IPS DF 4.7 (cell line): ENCODE data around the gene BTG4.

Experiments used
- DNase-seq: peaks from one replicate; pipeline ENCODE4 v3.0.0-alpha.2; 2013; ENCODE audit warnings: low spot score; ENCODE audit errors: extremely low read depth

The BTG4 gene

DNA sequence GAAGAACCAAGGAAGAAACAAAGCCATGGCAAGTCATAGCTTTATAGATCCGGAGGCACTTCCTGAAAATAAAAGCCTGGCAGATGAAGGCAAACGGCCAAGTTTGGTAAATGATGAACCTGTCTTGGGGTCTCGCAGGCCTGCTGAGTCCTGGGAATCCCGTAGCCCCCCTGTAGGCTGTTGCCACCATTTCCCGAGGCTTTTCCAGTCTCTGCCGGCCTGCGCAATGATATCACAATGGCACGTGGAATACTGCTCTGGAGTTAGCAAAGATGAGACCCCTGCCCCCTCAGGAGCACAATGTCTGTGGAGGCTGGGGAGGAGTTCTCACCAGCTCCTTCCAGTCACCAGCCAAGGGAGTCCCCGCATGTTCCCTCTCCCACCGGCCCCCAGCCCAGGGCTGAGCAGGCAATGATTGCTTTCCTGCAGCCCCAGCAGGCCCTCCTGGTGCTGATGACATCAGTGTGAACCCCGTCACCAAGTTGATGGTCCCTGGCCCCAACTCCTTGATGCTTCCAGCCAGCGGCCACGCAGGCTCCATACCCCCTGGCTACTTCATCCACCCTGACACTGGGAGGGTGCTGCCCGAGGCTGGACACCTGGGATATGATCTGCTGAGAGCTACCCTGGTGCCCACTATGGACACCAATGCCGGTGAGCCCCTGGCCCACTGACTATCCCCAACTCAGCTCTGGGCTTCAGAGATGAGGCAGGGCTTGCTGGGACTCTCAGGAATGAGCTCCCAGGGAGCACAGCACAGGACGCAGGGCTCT, 55.9 kb downstream of the BTG4 start:
- no peak for DNase-seq

- DNase-seq: no peak
Measured at GRCh38 chr11:111455291-111456085, 56.7 kb downstream of the BTG4 start.

GRCh38 chr11:111454561-111455192, 57.5 kb downstream of the BTG4 start:
- DNase-seq: peak; percentile 64

GRCh38 chr11:111452817-111453552, 59.2 kb downstream of the BTG4 start:
- no peak for DNase-seq

DNA sequence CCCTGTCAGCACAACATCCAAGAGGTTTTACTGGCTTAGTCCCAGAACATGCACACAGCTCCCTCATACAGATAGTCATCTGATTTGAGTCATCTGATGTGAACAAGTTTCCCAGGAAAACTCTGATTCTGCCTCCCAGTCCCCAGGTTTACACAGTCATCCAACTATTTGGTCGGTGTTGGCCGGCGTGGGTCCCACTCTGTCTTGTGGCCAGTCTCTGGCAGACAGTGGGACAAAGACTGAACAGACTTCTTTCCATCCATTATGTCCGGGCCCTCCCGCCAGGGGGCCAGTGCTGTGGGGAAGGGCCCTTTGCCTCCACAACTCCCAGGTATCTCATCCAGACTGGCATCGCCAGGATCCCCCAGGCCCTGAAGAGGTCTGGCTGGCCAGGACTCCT, 60.0 kb downstream of the BTG4 start:
- DNase-seq: no peak

DNA sequence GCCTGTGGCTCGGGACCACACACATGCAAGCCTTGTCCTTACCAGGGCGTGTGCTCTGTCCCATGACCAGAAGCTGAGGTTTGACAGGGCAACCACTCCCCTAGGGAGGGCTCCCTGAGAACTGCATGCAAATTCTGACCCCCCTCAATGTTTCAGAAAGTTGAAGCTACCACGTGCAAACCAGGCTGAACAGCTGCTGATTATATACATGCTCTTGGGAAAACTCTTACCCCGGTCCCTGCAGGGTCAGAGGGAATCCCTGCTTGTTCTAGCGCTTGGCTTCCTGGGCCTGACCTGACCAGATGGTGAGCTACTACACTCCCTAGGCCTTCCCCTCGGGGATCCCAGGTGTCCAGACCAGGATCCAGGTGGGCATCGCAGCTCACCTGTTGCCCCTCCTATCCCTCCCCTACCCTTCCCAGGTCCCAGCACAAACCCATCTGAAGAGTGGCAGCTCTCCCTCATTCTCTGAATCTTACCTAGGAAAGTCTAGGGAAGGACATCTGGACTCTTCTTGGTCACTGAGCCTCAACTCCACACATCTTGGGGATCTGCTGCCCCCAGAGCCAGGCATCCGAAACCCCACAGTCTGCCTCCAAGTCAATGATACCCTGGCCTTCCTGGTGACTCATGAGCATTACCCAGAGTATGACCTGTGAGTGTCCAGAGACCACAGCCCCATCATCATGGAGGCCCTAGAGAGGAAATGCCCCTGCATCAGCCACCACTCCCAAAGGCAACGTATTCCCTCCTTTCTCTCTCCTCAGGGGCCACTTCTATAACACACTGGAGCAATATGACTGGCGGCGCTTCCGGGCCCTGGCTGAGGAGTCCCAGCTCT, 61.5 kb downstream of the BTG4 start:
- DNase-seq: no peak

DNA sequence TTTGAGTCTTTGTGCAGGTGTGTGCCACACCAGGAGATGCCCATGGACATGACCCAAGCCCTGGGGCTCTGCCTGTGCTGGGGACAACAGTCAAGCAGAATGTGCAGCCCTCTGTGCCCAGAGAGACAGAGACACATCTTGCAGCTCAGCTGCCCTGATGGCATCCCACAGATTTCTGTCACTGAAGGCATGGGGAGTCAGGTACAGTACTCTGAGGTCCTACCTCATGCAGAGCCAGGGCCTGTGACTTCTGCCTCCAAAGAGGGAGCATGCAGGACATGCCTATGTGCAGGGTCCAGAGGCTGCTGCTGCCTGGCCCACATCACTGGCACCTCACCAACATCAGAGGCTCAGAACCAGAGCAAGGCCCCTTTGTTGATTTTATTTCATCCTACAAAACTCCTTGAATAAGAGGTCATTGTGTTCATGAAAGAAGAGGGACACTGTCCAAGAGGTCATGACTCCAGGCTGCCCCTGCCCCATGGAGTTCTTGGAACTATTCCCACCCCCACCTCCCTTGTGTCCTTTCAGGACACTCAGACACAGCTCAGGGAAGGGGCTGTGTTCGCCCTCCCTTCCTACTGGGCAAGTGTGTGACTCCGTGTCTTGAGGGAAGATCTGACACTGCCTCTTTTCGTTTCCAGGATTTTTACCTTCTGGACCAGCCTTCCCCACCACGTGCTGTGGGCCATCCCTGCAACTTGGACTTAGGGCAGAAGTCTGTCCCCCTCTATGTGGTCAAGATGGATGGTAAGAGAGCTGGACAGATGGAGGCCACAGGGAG, 62.3 kb downstream of the BTG4 start:
- no peak for DNase-seq

- no peak for DNase-seq
Measured at GRCh38 chr11:111448831-111449557, 63.2 kb downstream of the BTG4 start.

GRCh38 chr11:111448414-111448813, 63.8 kb downstream of the BTG4 start:
- no peak for DNase-seq

GRCh38 chr11:111447931-111448330, 64.3 kb downstream of the BTG4 start:
- DNase-seq: no peak

DNA sequence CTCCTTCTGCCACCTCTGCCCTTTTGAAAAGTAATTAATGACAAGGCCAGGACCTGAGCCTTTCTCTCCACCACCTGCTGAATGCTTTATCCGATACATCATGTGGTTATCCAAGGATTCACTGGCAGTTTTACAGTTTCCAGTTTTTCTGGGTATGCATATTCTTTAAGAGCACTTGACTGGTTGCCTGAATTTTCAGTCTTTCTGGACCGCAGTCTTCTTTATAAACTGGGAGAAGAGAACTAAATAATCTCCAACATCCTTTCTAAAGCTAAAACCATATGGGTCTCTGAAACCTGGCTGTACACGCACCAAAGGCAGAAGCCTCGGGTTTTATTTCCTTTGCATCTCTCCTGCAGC, 65.1 kb downstream of the BTG4 start:
- no peak for DNase-seq

- DNase-seq: peak; percentile 60
Measured at GRCh38 chr11:111446404-111447111, 65.6 kb downstream of the BTG4 start.

GRCh38 chr11:111445586-111445985, 66.6 kb downstream of the BTG4 start:
- no peak for DNase-seq
